HepG2 (cell line): ENCODE data around the gene MAN1B1. TPM values are rescaled to one million over a fixed set of nuclear protein-coding genes. Genes with fewer than 3 reads are reported as not detected.

ENCODE experiments used
- ATAC-seq: fragments of 200-7000 bp; cut with Tn5 transposase; 3 replicates; pipeline ENCODE4 v1.9.1; 2020; ENCODE audit warnings: mild to moderate bottlenecking, moderate library complexity
- BruUV-seq: library from RNA; stranded (reverse); fragments of 400-500 nt; replicated peaks from 2 replicates; lab custom pipeline; 2021; lab: Mats Ljungman, UMichigan
- CTCF ChIA-PET: fragments of 300-600 bp; formaldehyde crosslinking; extraction: SDS; loops from one replicate; lab custom pipeline; 2021; ENCODE audit warnings: low total read pairs, inconsistent platforms, low intra/inter-chr PET ratio; lab: Yijun Ruan, JAX
- POLR2A ChIA-PET: fragments of 350-600 bp; sonication (Branson Sonifier 250); formaldehyde crosslinking; loops from one replicate; lab custom pipeline; 2020; ENCODE audit warnings: antibody characterized with exemption, inconsistent platforms; lab: Yijun Ruan, JAX
- DNase-seq: peaks from one replicate; pipeline ENCODE4 v3.0.0-alpha.2; 2015; ENCODE audit warnings: low spot score
- FAIRE-seq: peaks from 3 replicates; lab custom pipeline; 2011; peaks lifted over from hg19 to GRCh38; lab: Jason Lieb, UNC
- H2AFZ ChIP-seq: one replicate; pipeline ENCODE4 v1.6.1; 2011; ENCODE audit warnings: low read length, inconsistent platforms
- H3K27ac ChIP-seq: fragments of 300-600 bp; 3 replicates; pipeline ENCODE4 v1.8.0; 2011; ENCODE audit warnings: mixed run types, mild to moderate bottlenecking, mixed read lengths, low read length, inconsistent platforms; ENCODE audit not compliant: insufficient read depth; ENCODE audit errors: extremely low read length
- H3K27me3 ChIP-seq, 2 experiments: fragments of 200-600 bp in 1 of 2; 2 replicates in 1 of 2; 3 replicates in 1 of 2; pipeline versions ENCODE4 v1.6.0 to v1.8.0; 2011; ENCODE audit warnings: low read length in 2 of 2, mild to moderate bottlenecking in 2 of 2, moderate library complexity in 2 of 2, inconsistent platforms in 1 of 2; ENCODE audit not compliant: insufficient read depth in 2 of 2, control insufficient read depth in 1 of 2
- H3K36me3 ChIP-seq, 2 experiments: fragments of 200-600 bp in 1 of 2; replicated peaks in 1 of 2; 2 replicates in 1 of 2; 3 replicates in 1 of 2; pipeline versions ENCODE4 v1.5.1 to v1.8.0; 2011; ENCODE audit warnings: low read length in 2 of 2, inconsistent platforms in 1 of 2; ENCODE audit not compliant: insufficient read depth in 2 of 2, control insufficient read depth in 1 of 2
- H3K4me1 ChIP-seq: 2 replicates; pipeline ENCODE4 v1.5.1; 2012; ENCODE audit warnings: low read length, inconsistent platforms; ENCODE audit not compliant: insufficient read depth
- H3K4me2 ChIP-seq: 2 replicates; pipeline ENCODE4 v1.6.0; 2011; ENCODE audit warnings: low read depth, low read length, inconsistent platforms
- H3K4me3 ChIP-seq, 3 experiments: fragments of 200-600 bp in 1 of 3; sonication (generic), shearing (Covaris generic) in 1 of 3; replicated peaks in 1 of 3; 2 replicates each; pipeline ENCODE4 v1.5.1; 2011 to 2016; ENCODE audit warnings: low read length in 3 of 3, inconsistent platforms in 2 of 3, low read depth in 2 of 3, mild to moderate bottlenecking in 2 of 3, control low read depth in 1 of 3, mixed read lengths in 1 of 3; ENCODE audit not compliant: insufficient read depth in 1 of 3
- H3K79me2 ChIP-seq: one replicate; pipeline ENCODE4 v1.6.1; 2011; ENCODE audit warnings: low read length, inconsistent platforms; ENCODE audit not compliant: insufficient read depth
- H3K9ac ChIP-seq: 2 replicates; pipeline ENCODE4 v1.6.0; 2011; ENCODE audit warnings: mild to moderate bottlenecking, low read depth, low read length, inconsistent platforms; ENCODE audit not compliant: insufficient read depth
- H3K9me3 ChIP-seq: 2 replicates; pipeline ENCODE4 v1.5.1; 2012; ENCODE audit warnings: mild to moderate bottlenecking, low read length
- H4K20me1 ChIP-seq: 2 replicates; pipeline ENCODE4 v1.6.0; 2011; ENCODE audit warnings: inconsistent platforms, mild to moderate bottlenecking, low read length, moderate library complexity; ENCODE audit not compliant: insufficient read depth
- GPN1 ChIP-seq: sonication (generic); formaldehyde crosslinking; IDR thresholded peaks from 2 replicates; pipeline ENCODE4 v1.5.1; 2020; ENCODE audit warnings: missing genetic modification reagents, borderline replicate concordance
- IKZF4 ChIP-seq: sonication (generic); formaldehyde crosslinking; IDR thresholded peaks from 2 replicates; pipeline ENCODE4 v1.5.1; 2020; ENCODE audit warnings: borderline replicate concordance, mild to moderate bottlenecking, low read depth, missing genetic modification reagents; ENCODE audit errors: not compliant biosample characterization
- YEATS2 ChIP-seq: sonication (generic); formaldehyde crosslinking; IDR thresholded peaks from 2 replicates; pipeline ENCODE4 v1.4.0; 2020; ENCODE audit warnings: missing genetic modification reagents, borderline replicate concordance
- ZNF160 ChIP-seq: sonication (generic); formaldehyde crosslinking; IDR thresholded peaks from 2 replicates; pipeline ENCODE4 v1.8.0; 2022; ENCODE audit warnings: mild to moderate bottlenecking, inconsistent platforms, missing genetic modification reagents
- WGBS: methylation state at CpG from one replicate; pipeline ENCODE4 v1.1.6; 2017; ENCODE audit warnings: low lambda C conversion rate; 5-methylcytosine and 5-hydroxymethylcytosine counted together
- in situ Hi-C: cut with HindIII; loops from 2 replicates; pipeline ENCODE4 v1.10.0; 2017; ENCODE audit warnings: low pct_unique_long_range_greater_than_20kb; ENCODE audit not compliant: extremely low pct_ligation_motif_present
- intact Hi-C: fragments of 100-400 bp; cut with micrococcal nuclease; formaldehyde crosslinking; loops from one replicate; pipeline ENCODE4 v1.10.0; 2022; ENCODE audit not compliant: unreplicated experiment
- polyA plus RNA-seq, 8 experiments: library from polyadenylated mRNA; depleted of rRNA in 3 of 8; stranded (reverse) in 7 of 8; unstranded in 1 of 8; fragments of >200 nt; fragmentation: Illumina TruSeq in 4 of 8; extraction: Trizol in 4 of 8; gene quantifications; 2 replicates each; pipeline versions ENCODE4 v1.2.1 to v1.2.3, GENCODE V29; 2011 to 2016; ENCODE audit warnings: low read depth in 4 of 8, missing spikeins in 1 of 8, mixed read lengths in 1 of 8; ENCODE audit not compliant: insufficient read depth in 1 of 8
- total RNA-seq, 5 experiments: library from RNA; depleted of rRNA; stranded (reverse); fragments of >200 nt; fragmentation: Illumina TruSeq; extraction: Trizol; gene quantifications; 2 replicates each; pipeline ENCODE4 v1.2.3, GENCODE V29; 2016; ENCODE audit warnings: low read depth in 1 of 5
- TF ChIP-seq, protein P1 (sequence below): sonication (generic); formaldehyde crosslinking; IDR thresholded peaks from 2 replicates; pipeline ENCODE4 v1.8.0; 2022; ENCODE audit warnings: mild to moderate bottlenecking, missing genetic modification reagents, borderline replicate concordance
- TF ChIP-seq, protein P2 (sequence below): sonication (generic); formaldehyde crosslinking; IDR thresholded peaks from 2 replicates; pipeline ENCODE4 v1.4.0; 2020; ENCODE audit warnings: missing genetic modification reagents, low read depth, mild to moderate bottlenecking, borderline replicate concordance
- TF ChIP-seq, protein P3 (sequence below): sonication (generic); formaldehyde crosslinking; IDR thresholded peaks from 2 replicates; pipeline ENCODE4 v1.9.0; 2021; ENCODE audit warnings: missing genetic modification reagents, mild to moderate bottlenecking, borderline replicate concordance
- TF ChIP-seq, protein P4 (sequence below): sonication (generic); formaldehyde crosslinking; IDR thresholded peaks from 2 replicates; pipeline ENCODE4 v1.4.0; 2020; ENCODE audit warnings: mild to moderate bottlenecking, missing genetic modification reagents, borderline replicate concordance

Gene MAN1B1
- total and polyA plus RNA-seq, 2 of the 13 experiments (the other 11 are each of a cell fraction or from before 2014, with no cell fraction given) = 48.9 to 59.5 TPM

DNA sequence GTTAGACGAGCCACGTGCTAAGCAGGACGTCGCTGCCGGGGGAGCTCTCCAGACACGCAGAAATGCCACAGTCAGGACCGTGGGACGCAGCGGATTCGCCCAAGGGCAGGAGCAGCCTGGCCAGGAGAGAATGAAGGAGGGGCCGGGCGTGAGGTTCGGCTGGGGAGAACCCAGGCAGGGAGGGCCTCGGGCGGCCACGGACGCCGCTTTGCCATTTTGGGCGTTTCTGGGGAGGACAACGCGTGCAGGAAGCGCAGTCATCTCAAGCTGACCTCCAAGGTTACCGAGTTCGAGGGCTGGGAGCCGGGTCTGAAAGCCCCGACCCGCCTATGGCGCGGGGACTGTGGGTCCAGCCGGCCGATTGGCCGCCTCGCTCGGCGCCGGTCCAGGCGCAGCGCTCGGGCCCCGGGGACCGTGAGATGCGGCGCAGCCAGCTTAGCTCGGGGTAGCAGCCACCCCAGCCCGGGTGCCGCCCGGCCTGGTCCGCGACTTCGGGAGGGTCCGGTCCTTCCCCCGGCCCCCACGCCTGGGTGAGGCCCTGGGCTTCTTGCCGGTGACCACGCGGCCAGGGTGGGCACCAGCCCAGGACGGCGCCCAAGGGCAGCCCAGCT is 760 bp upstream of the MAN1B1 start (continued):
- TF ChIP-seq, protein P1, sequence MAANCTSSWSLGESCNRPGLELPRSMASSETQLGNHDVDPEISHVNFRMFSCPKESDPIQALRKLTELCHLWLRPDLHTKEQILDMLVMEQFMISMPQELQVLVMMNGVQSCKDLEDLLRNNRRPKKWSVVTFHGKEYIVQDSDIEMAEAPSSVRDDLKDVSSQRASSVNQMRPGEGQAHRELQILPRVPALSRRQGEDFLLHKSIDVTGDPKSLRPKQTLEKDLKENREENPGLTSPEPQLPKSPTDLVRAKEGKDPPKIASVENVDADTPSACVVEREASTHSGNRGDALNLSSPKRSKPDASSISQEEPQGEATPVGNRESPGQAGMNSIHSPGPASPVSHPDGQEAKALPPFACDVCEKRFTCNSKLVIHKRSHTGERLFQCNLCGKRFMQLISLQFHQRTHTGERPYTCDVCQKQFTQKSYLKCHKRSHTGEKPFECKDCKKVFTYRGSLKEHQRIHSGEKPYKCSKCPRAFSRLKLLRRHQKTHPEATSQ (CRISPR knock-in tag) = 0 out of 2 replicates have a peak, but pooled peaks have one; percentile 53
- TF ChIP-seq, protein P2, sequence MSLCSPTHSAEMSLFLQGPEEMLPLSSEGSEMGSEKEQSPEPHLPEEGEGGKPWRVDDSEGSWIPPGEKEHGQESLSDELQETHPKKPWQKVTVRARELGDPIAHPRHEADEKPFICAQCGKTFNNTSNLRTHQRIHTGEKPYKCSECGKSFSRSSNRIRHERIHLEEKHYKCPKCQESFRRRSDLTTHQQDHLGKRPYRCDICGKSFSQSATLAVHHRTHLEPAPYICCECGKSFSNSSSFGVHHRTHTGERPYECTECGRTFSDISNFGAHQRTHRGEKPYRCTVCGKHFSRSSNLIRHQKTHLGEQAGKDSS = peak; percentile 41; the same call in 1 of the 2 replicates
- TF ChIP-seq IKZF4 (CRISPR knock-in tag) = peak; percentile 8
- TF ChIP-seq, protein P3, sequence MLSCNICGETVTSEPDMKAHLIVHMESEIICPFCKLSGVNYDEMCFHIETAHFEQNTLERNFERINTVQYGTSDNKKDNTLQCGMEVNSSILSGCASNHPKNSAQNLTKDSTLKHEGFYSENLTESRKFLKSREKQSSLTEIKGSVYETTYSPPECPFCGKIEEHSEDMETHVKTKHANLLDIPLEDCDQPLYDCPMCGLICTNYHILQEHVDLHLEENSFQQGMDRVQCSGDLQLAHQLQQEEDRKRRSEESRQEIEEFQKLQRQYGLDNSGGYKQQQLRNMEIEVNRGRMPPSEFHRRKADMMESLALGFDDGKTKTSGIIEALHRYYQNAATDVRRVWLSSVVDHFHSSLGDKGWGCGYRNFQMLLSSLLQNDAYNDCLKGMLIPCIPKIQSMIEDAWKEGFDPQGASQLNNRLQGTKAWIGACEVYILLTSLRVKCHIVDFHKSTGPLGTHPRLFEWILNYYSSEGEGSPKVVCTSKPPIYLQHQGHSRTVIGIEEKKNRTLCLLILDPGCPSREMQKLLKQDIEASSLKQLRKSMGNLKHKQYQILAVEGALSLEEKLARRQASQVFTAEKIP (CRISPR knock-in tag) = no peak
- TF ChIP-seq, all 625 proteins: peak for 90

DNA sequence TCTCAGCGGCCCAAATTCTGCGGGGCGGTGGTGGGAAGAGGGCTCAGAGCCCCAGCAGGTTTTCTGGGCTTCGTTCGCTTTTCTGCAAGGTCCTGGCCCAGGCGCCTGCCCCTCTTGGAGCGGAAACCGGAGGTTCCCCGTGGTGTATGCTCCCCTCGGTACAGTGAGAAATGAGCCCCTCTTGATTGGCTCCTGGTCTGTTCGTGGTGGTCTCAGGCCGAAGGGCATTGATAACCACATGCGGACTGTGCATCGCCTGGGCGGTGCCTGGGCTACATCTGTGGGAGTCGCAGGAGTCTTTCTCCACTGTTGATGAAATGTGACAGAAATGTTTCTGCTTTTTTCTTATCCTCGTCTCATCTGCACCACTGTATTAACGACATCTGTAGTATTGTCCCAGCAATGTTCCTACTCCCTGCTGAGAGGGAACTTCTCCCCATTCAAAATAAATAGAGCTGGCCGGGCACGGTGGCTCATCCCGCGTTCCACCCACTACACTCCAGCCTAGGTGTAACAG is 682 bp downstream of the MAN1B1 start:
- BruUV-seq = no TSS peak
- DNase-seq = no peak
- Histone ChIP-seq H3K4me2 (peak overlapping the region; percentile 75), H3K9me3 (no peaks in the 10 kb centered on the region), H3K27ac (peak overlapping the region; percentile 67), H3K9ac (peak overlapping the region; percentile 77), H4K20me1 (no peaks in the 10 kb centered on the region), H3K4me1 (peaks cover 59% of the 10 kb centered on the region), H3K79me2 (peaks cover 8% of the 10 kb centered on the region), H2AFZ (no peak overlapping the region), H3K4me3 (peak overlapping the region; percentile 77 to 89 (median 79)), H3K36me3 (peaks cover 3 to 5% of the 10 kb centered on the region in 2 experiments; a peak in 2 of 5 replicates), H3K27me3 (no peaks in the 10 kb centered on the region; a peak in 1 of 5 replicates)
- no peak; the same call in 2 of the 3 replicates for ATAC-seq
- no peak for FAIRE-seq
- 13% methylated on average over 21 of the region's 22 CpGs for WGBS
- POLR2A ChIA-PET = interaction anchor here (1.2 to 6.4 kb wide), 21 partner anchors 11 to 240 kb away, joined by 3 to 105 read pairs (median 8); partner anchors contain the start of genes ENTPD2, NPDC1, RNF208 and SAPCD2
- intact Hi-C loops (no loop called here), in situ Hi-C loops (no loop called here)
- CTCF ChIA-PET = no interaction called here
- TF ChIP-seq YEATS2 (no peak), GPN1 (CRISPR knock-in tag) (no peak), ZNF160 (CRISPR knock-in tag) (no peak)
- TF ChIP-seq, protein P4, sequence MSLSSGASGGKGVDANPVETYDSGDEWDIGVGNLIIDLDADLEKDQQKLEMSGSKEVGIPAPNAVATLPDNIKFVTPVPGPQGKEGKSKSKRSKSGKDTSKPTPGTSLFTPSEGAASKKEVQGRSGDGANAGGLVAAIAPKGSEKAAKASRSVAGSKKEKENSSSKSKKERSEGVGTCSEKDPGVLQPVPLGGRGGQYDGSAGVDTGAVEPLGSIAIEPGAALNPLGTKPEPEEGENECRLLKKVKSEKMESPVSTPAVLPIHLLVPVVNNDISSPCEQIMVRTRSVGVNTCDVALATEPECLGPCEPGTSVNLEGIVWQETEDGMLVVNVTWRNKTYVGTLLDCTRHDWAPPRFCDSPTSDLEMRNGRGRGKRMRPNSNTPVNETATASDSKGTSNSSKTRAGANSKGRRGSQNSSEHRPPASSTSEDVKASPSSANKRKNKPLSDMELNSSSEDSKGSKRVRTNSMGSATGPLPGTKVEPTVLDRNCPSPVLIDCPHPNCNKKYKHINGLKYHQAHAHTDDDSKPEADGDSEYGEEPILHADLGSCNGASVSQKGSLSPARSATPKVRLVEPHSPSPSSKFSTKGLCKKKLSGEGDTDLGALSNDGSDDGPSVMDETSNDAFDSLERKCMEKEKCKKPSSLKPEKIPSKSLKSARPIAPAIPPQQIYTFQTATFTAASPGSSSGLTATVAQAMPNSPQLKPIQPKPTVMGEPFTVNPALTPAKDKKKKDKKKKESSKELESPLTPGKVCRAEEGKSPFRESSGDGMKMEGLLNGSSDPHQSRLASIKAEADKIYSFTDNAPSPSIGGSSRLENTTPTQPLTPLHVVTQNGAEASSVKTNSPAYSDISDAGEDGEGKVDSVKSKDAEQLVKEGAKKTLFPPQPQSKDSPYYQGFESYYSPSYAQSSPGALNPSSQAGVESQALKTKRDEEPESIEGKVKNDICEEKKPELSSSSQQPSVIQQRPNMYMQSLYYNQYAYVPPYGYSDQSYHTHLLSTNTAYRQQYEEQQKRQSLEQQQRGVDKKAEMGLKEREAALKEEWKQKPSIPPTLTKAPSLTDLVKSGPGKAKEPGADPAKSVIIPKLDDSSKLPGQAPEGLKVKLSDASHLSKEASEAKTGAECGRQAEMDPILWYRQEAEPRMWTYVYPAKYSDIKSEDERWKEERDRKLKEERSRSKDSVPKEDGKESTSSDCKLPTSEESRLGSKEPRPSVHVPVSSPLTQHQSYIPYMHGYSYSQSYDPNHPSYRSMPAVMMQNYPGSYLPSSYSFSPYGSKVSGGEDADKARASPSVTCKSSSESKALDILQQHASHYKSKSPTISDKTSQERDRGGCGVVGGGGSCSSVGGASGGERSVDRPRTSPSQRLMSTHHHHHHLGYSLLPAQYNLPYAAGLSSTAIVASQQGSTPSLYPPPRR (CRISPR knock-in tag) = no peak
